NCI-H2171 (cell line): ENCODE data around the gene NCAPH2.
A peak's percentile ranks its signal among the peaks of the same experiment; 100 is the strongest.

Experiments used
- DNase-seq: peaks from one replicate; lab custom pipeline; 2025; lab: John Stamatoyannopoulos, UW

The NCAPH2 gene

DNA sequence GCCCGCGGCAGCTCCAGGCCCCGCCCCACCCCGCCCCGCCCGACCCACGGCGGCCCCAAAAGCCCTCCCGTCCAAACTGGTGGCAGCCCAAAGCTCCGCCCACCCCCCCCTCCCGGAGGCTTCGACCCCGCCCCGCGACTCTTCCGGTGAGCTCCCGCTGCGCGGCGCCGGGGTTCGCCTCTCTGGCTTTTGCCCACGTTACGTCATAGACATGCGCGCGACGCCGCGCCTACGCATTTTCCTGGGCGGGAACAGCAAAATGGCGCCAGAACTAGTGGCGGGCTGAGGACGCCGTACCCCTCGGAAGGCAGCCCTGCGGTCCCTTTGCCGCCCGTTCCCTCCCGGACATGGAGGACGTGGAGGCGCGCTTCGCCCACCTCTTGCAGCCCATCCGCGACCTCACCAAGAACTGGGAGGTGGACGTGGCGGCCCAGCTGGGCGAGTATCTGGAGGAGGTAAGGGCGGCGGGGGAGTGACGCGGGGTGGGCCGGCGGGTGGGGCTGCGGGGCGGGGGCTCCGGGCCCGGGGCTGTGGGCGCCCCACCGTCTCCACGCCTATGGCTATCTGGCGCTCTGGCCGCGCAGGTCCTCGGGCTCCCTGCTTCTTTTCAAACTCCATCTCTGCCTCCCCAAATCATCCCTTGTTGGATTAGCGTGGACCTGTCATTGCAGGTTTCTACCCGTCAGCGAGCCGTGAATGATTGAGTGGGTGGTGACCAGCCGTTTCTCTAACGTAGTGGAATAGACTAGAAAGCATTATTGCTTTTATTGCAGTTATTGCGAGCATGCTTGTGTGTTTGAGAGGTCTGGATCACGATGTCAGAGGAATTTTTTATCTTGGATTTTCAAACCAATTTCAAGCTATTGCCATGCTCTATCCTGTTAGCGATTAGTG is at the start of gene NCAPH2:
Gene NCAPH2, plus strand, starts transcription at position 234 of the 894 bp plus-strand sequence. Its CDS starts 114 bp downstream, at position 348.
- DNase-seq: peak; percentile 99

DNA sequence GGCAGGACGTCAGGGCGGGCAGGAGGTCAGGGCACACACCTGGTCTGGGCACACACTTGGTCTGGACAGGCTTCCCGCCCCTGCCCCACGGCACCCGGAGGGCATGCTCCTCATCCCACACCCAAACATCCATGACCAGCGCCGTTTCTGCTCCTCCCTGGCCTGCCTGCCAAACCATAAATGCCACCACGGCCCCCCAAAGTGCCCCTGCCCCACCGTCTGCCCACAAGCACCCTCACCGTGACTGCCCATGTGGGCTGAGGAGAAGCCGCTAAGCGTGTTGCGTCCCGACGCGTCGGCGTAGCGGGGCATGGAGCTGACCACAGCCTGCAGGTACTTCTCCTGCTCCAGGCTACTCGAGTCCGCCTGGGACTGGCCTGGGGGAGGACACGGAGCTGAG is 49.0 kb upstream of the NCAPH2 start:
- DNase-seq: no peak

- DNase-seq: no peak
Measured at GRCh38 chr22:50459496-50460140, 48.4 kb upstream of the NCAPH2 start.

DNA sequence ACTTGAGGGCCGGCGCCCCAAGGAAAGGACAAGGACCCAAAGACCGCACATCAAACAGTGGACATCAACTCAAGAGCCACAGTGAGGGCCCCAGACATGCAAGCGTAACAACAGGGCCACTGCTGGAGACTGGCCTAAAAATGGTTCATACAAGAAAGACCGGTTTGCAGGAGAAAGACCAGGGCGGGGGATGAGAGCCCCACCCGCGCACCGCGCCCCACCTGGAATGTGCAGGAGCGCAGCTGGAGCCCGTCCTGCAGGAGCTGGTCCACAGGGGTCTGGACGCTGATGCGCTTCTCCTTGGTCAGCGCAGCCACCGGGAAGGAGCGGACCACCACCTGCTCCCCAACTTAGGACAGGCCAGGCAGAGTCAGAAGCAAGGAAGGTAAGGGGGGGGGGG is 47.1 kb upstream of the NCAPH2 start:
- DNase-seq: no peak

GRCh38 chr22:50461536-50461935 is 46.5 kb upstream of the NCAPH2 start:
- DNase-seq: no peak

- DNase-seq: no peak
Measured at GRCh38 chr22:50461979-50462540, 46.0 kb upstream of the NCAPH2 start.

DNA sequence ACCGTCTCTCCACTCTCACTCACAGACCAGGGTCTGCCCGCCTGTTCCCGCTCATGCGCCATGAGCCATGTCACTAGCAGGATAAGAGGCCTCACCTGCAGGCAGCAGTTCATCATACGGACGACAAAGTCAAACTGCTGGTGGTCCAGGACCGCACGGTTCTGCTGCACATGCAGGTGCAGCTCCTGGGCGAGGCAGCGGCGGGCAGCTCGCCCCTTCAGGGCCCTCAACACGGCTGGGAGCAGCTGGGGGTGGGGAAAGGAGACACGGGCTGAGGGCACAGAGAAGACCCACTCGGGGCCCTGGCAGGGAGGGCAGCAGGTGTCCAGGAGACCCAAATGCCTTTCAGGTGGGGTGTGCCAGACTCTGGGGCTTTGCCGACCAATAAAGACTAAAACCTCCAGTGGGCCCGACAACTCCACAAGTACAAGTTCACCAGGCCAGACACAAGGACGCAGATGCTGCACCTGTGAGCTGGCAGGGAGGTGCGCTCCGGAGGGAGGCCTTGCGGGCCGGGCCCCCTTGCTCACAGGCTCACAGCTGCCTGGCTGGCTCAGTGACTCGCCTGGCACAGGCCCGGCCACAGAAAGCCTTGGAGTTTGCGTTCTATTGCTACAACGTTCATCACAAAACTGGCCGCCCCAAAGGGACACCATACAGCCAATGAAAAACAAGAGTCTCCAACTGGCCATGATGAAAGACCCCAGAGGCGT is 44.7 kb upstream of the NCAPH2 start:
- no peak for DNase-seq

GRCh38 chr22:50464451-50464850 is 43.6 kb upstream of the NCAPH2 start:
- no peak for DNase-seq

GRCh38 chr22:50465066-50465930 is 42.7 kb upstream of the NCAPH2 start:
- DNase-seq: no peak

DNA sequence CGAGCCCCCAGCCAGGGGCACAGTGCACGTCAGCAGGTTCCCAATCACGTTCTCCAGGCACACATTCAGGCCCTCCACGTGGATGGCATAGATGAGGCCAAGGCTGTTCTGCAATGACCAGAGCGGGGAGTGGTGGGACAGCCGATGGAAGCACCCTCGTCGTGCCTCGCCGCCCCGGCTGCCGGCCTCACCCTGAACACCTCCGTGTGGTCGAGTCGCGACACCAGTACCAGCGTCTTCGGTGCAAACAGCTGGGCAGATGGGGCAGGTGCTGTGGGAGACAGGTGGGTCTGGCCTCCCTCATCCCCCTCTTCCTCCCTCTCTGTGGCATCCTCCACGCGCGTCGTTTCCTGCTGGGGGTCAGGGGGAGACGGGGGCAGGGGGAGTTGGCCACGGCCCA is 40.7 kb upstream of the NCAPH2 start:
- DNase-seq: no peak

DNA sequence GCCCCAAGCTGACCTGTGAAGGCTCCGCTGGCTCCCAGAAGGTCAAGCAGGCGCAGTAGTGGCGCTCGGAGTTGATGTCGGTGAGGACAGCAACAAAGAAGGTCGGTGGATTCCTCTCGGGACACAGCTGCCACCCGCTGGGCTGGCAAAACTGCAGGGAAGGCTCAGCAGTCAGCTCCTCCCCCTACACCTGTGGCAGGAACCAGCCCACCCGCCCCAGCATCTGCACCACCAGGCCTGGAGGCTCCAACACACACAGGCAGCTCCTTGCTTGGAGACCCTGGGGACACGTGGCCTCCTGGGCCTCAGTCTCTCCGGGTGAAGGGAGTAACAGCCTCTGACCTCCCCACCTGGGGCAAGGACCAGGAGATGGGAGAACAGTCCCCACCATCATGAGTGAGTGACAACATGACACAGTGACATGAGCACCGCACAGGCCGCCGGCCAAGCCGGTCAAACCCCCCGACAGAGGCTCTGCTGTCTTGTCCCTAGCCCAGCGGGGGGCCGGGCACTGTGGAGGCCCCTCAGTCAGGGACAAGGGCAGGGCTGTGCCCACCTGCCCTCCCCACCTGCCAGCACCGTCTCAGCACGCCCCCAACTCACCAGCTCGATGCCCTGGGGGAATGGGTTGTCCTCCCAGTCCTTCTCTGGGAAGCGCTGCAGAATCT is 40.1 kb upstream of the NCAPH2 start:
- peak; percentile 22 for DNase-seq

- no peak for DNase-seq
Measured at GRCh38 chr22:50468626-50469025, 39.4 kb upstream of the NCAPH2 start.

- peak; percentile 99 for DNase-seq
Measured at GRCh38 chr22:50469377-50470305, 38.4 kb upstream of the NCAPH2 start.

- no peak for DNase-seq
Measured at GRCh38 chr22:50470491-50470890, 37.5 kb upstream of the NCAPH2 start.

DNA sequence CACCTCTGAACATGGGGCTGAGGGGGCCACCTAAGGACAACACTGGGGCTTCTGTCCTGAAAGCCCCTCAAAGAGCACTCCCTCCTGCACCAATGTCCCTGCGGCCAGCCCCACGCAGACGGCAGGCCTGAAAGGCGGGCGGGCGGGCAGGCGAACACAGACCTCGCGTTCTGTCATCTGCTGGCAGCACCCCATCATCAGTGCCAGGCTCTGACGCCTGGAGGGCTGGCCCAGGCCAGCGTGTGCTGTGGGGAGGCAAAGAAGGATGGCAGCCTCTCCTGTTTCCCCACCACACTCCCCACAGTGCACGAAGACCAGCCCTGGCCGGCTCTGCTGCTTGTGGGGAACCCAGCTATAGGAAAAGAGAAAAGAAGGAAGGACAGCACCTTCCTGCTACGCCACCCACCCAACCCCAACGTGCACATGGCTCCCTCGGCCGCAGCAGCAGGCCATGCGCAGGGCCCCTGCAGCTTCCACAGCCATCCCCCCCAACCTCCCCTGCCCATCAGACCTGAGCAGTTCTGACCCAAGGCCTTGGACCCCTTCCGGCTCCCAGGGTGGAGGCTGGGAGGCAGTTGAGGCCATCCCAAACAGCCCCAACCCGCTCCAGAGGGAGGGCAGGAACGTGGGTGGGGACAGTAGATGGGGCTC is 36.7 kb upstream of the NCAPH2 start:
- no peak for DNase-seq

GRCh38 chr22:50471962-50472361 is 36.1 kb upstream of the NCAPH2 start:
- no peak for DNase-seq

- DNase-seq: no peak
Measured at GRCh38 chr22:50473088-50473487, 34.9 kb upstream of the NCAPH2 start.

- no peak for DNase-seq
Measured at GRCh38 chr22:50473855-50474671, 34.0 kb upstream of the NCAPH2 start.
